GM12878 (cell line): ENCODE data around the gene DVL2. TPM values are rescaled to one million over a fixed set of nuclear protein-coding genes. Genes with fewer than 3 reads are reported as not detected.

Experiments used
- ATF3 ChIP-seq: IDR thresholded peaks from 2 replicates; pipeline ENCODE4 v1.6.1; 2011; ENCODE audit warnings: low read depth, mild to moderate bottlenecking, low read length, moderate library complexity, borderline replicate concordance; ENCODE audit errors: extremely low read depth
- BHLHE40 ChIP-seq, 2 experiments: fragments of 450-650 bp in 1 of 2; IDR thresholded peaks; 2 replicates each; pipeline ENCODE4 v1.6.1; 2011 to 2017; ENCODE audit warnings: low read depth in 2 of 2, borderline replicate concordance in 1 of 2, improper control_type of control experiment in 1 of 2, low read length in 1 of 2, mild to moderate bottlenecking in 1 of 2
- CTCF ChIP-seq, 3 experiments: IDR thresholded peaks in 2 of 3; conservative IDR thresholded peaks in 1 of 3; 2 replicates each; pipeline ENCODE4 v1.5.1; 2011; ENCODE audit warnings: low read depth in 3 of 3, low read length in 3 of 3, mild to moderate bottlenecking in 3 of 3, control low read depth in 2 of 3, moderate library complexity in 2 of 3, inconsistent platforms in 1 of 3, mixed read lengths in 1 of 3; ENCODE audit not compliant: control insufficient read depth in 2 of 3, insufficient read depth in 1 of 3; ENCODE audit errors: extremely low read depth in 1 of 3
- EGR1 ChIP-seq, 2 experiments: IDR thresholded peaks; 1 replicate in 1 of 2; 2 replicates in 1 of 2; pipeline ENCODE4 v1.6.1; 2011 to 2012; ENCODE audit warnings: low read depth in 2 of 2, low read length in 2 of 2, borderline replicate concordance in 1 of 2, mild to moderate bottlenecking in 1 of 2, moderate library complexity in 1 of 2
- GABPA ChIP-seq: IDR thresholded peaks from 2 replicates; pipeline ENCODE4 v1.6.1; 2014; ENCODE audit warnings: antibody characterized with exemption, low read depth, mild to moderate bottlenecking, inconsistent platforms
- JUND ChIP-seq: IDR thresholded peaks from 2 replicates; pipeline ENCODE4 v1.6.1; 2012; ENCODE audit warnings: low read depth, mild to moderate bottlenecking, low read length, improper control_type of control experiment, moderate library complexity
- MEF2A ChIP-seq: IDR thresholded peaks from 2 replicates; pipeline ENCODE4 v1.6.1; 2011; ENCODE audit warnings: low read depth, mild to moderate bottlenecking, low read length, moderate library complexity; ENCODE audit not compliant: insufficient read depth
- NFXL1 ChIP-seq: fragments of 450-650 bp; IDR thresholded peaks from 2 replicates; pipeline ENCODE4 v1.6.1; 2017; ENCODE audit warnings: antibody characterized with exemption, mild to moderate bottlenecking, borderline replicate concordance
- NFYA ChIP-seq: IDR thresholded peaks from 2 replicates; pipeline ENCODE4 v1.6.1; 2011; ENCODE audit warnings: low read depth, mild to moderate bottlenecking, low read length, improper control_type of control experiment, borderline replicate concordance
- NFYB ChIP-seq: IDR thresholded peaks from 2 replicates; pipeline ENCODE4 v1.6.1; 2011; ENCODE audit warnings: low read depth, mild to moderate bottlenecking, low read length, improper control_type of control experiment, moderate library complexity; ENCODE audit not compliant: insufficient read depth
- SMAD5 ChIP-seq: IDR thresholded peaks from 2 replicates; pipeline ENCODE4 v1.6.1; 2016; ENCODE audit warnings: antibody characterized with exemption, low read depth
- YY1 ChIP-seq: IDR thresholded peaks from 2 replicates; pipeline ENCODE4 v1.6.1; 2011; ENCODE audit warnings: low read depth, mild to moderate bottlenecking, low read length
- polyA plus RNA-seq, 11 experiments: library from polyadenylated mRNA; depleted of rRNA in 4 of 11; unstranded in 6 of 11; stranded (reverse) in 5 of 11; fragments of >200 nt; fragmentation: Nextera tagmentation in 4 of 11; fragmentation: Illumina TruSeq in 1 of 11; extraction: Ambion mirVana in 4 of 11; extraction: Trizol in 1 of 11; gene quantifications; 1 replicate in 1 of 11; 2 replicates in 10 of 11; pipeline versions ENCODE4 v1.2.1 to v1.2.3, GENCODE V29; 2011 to 2016; ENCODE audit warnings: inconsistent platforms in 2 of 11, missing spikeins in 2 of 11, low read depth in 1 of 11
- total RNA-seq, 4 experiments: library from RNA; depleted of rRNA in 3 of 4; stranded (reverse); fragments of >200 nt in 3 of 4; fragmentation: Illumina TruSeq in 1 of 4; extraction: Trizol in 1 of 4; gene quantifications; 2 replicates each; pipeline versions ENCODE4 v1.2.1 to v1.2.3, GENCODE V29; 2013 to 2021
- TF ChIP-seq, protein P1 (sequence below): fragments of 450-650 bp; IDR thresholded peaks from 2 replicates; pipeline ENCODE4 v1.6.1; 2017; ENCODE audit warnings: low read depth, mild to moderate bottlenecking, moderate library complexity
- TF ChIP-seq, protein P2 (sequence below): IDR thresholded peaks from 2 replicates; pipeline ENCODE4 v1.6.1; 2012; ENCODE audit warnings: low read depth, low read length, improper control_type of control experiment
- TF ChIP-seq, protein P3 (sequence below): IDR thresholded peaks from 2 replicates; pipeline ENCODE4 v1.6.1; 2011; ENCODE audit warnings: low read depth, low read length, improper control_type of control experiment, borderline replicate concordance
- TF ChIP-seq, protein P4 (sequence below): IDR thresholded peaks from 2 replicates; pipeline ENCODE4 v1.6.1; 2012; ENCODE audit warnings: improper control_type of control experiment, low read depth, low read length; ENCODE audit not compliant: insufficient replicate concordance

DVL2 gene
- total and polyA plus RNA-seq, 10 of the 15 experiments (the other 5 are each of a cell fraction or from before 2014, with no cell fraction given) = 0.97 to 44.8 (median 23.2) TPM

DNA sequence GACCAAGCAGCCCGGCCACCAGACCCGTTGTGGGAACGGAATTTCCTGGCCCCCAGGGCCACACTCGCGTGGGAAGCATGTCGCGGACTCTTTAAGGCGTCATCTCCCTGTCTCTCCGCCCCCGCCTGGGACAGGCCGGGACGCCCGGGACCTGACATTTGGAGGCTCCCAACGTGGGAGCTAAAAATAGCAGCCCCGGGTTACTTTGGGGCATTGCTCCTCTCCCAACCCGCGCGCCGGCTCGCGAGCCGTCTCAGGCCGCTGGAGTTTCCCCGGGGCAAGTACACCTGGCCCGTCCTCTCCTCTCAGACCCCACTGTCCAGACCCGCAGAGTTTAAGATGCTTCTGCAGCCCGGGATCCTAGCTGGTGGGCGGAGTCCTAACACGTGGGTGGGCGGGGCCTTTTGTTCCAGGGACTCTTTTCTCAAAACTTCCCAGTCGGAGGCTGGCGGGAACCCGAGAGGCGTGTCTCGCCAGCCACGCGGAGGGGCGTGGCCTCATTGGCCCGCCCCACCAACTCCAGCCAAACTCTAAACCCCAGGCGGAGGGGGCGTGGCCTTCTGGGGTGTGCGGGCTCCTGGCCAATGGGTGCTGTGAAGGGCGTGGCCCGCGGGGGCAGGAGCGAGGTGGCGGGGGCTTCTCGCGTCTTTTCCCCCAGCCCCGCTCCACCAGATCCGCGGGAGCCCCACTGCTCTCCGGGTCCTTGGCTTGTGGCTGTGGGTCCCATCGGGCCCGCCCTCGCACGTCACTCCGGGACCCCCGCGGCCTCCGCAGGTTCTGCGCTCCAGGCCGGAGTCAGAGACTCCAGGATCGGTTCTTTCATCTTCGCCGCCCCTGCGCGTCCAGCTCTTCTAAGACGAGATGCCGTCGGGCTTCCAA is 47.0 kb upstream of the DVL2 start, which contains the start of gene SLC2A4 (continued):
- TF ChIP-seq CTCF (IDR thresholded peaks at IDR 0.05 in 2 of 3, conservative IDR thresholded peaks at IDR 0.05 in 1 of 3; ENCODE audit: control insufficient read depth in 2 of 3, extremely low read depth in 1 of 3, insufficient read depth in 1 of 3, low read depth in 3 of 3, low read length in 3 of 3) = 0 out of 6 replicates have a peak, but pooled peaks of 1 of the 3 experiments have one; percentile 1
- no peak for TF ChIP-seq YY1
- TF ChIP-seq NFYA = no peak
- TF ChIP-seq, protein P1, sequence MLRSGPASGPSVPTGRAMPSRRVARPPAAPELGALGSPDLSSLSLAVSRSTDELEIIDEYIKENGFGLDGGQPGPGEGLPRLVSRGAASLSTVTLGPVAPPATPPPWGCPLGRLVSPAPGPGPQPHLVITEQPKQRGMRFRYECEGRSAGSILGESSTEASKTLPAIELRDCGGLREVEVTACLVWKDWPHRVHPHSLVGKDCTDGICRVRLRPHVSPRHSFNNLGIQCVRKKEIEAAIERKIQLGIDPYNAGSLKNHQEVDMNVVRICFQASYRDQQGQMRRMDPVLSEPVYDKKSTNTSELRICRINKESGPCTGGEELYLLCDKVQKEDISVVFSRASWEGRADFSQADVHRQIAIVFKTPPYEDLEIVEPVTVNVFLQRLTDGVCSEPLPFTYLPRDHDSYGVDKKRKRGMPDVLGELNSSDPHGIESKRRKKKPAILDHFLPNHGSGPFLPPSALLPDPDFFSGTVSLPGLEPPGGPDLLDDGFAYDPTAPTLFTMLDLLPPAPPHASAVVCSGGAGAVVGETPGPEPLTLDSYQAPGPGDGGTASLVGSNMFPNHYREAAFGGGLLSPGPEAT = no peak
- no peak for TF ChIP-seq SMAD5
- TF ChIP-seq BHLHE40 (IDR thresholded peaks at IDR 0.05; ENCODE audit: borderline replicate concordance in 1 of 2, low read depth in 2 of 2, low read length in 1 of 2) = peak in 1 of 2 experiments; percentile 49; a peak in 1 of 4 replicates
- 0 out of 2 replicates have a peak, but pooled peaks have one; percentile 29 for TF ChIP-seq NFYB
- TF ChIP-seq, protein P2, sequence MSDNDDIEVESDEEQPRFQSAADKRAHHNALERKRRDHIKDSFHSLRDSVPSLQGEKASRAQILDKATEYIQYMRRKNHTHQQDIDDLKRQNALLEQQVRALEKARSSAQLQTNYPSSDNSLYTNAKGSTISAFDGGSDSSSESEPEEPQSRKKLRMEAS = peak; percentile 30; the same call in 1 of the 2 replicates
- no peak for TF ChIP-seq GABPA
- no peak for TF ChIP-seq EGR1 (IDR thresholded peaks at IDR 0.05; ENCODE audit: borderline replicate concordance in 1 of 2, low read depth in 2 of 2, low read length in 2 of 2)
- TF ChIP-seq, protein P3, sequence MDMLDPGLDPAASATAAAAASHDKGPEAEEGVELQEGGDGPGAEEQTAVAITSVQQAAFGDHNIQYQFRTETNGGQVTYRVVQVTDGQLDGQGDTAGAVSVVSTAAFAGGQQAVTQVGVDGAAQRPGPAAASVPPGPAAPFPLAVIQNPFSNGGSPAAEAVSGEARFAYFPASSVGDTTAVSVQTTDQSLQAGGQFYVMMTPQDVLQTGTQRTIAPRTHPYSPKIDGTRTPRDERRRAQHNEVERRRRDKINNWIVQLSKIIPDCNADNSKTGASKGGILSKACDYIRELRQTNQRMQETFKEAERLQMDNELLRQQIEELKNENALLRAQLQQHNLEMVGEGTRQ = no peak
- no peak for TF ChIP-seq JUND
- no peak for TF ChIP-seq ATF3
- TF ChIP-seq MEF2A = no peak
- TF ChIP-seq NFXL1 = no peak
- TF ChIP-seq, protein P4, sequence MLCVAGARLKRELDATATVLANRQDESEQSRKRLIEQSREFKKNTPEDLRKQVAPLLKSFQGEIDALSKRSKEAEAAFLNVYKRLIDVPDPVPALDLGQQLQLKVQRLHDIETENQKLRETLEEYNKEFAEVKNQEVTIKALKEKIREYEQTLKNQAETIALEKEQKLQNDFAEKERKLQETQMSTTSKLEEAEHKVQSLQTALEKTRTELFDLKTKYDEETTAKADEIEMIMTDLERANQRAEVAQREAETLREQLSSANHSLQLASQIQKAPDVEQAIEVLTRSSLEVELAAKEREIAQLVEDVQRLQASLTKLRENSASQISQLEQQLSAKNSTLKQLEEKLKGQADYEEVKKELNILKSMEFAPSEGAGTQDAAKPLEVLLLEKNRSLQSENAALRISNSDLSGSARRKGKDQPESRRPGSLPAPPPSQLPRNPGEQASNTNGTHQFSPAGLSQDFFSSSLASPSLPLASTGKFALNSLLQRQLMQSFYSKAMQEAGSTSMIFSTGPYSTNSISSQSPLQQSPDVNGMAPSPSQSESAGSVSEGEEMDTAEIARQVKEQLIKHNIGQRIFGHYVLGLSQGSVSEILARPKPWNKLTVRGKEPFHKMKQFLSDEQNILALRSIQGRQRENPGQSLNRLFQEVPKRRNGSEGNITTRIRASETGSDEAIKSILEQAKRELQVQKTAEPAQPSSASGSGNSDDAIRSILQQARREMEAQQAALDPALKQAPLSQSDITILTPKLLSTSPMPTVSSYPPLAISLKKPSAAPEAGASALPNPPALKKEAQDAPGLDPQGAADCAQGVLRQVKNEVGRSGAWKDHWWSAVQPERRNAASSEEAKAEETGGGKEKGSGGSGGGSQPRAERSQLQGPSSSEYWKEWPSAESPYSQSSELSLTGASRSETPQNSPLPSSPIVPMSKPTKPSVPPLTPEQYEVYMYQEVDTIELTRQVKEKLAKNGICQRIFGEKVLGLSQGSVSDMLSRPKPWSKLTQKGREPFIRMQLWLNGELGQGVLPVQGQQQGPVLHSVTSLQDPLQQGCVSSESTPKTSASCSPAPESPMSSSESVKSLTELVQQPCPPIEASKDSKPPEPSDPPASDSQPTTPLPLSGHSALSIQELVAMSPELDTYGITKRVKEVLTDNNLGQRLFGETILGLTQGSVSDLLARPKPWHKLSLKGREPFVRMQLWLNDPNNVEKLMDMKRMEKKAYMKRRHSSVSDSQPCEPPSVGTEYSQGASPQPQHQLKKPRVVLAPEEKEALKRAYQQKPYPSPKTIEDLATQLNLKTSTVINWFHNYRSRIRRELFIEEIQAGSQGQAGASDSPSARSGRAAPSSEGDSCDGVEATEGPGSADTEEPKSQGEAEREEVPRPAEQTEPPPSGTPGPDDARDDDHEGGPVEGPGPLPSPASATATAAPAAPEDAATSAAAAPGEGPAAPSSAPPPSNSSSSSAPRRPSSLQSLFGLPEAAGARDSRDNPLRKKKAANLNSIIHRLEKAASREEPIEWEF = no peak
